ENCODE results near the gene PAM. TPM values are rescaled to one million over a fixed set of nuclear protein-coding genes. Genes with fewer than 3 reads are reported as not detected.

Gene PAM
- total RNA-seq, 1 experiment from 2014 or later, result 67.1 TPM

GRCh38 chr5:102781359-102781758, 26.3 kb downstream of the PAM start:
- no peak for DNase-seq (ENCODE audit: low read depth)

- DNase-seq (ENCODE audit: low read depth), result no peak
These were observed 26.7 kb downstream of the PAM start for GRCh38 chr5:102781786-102782185.

DNA sequence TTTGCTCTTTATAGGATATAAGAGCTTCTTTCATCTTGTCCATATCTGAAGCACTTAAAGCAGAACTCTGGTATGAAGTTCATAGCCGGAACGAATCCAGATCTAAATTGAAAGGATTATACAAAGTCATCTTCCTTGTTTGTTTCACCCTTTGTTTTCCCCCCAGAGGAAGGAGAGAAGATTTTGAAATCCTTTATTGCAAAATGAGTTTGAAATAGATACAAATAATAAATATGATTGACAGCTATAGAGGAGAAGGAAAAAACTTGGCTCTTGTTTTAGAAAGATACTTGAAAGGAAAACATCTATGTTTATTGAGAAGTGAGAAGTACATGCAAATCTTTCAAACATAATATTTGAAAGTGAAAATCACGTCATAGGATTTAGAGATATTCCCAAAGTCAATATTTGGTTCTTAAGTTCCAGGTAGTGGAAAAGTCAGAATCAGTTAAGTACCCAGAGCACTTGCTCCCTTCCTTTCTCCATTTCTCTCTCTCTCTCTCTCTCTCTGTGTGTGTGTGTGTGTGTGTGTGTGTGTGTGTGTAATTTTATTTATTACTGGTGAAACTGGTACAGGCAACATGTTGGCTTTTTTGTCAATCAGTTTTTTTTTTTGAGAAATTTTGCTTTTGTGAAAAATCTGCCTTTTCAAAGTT, 27.2 kb downstream of the PAM start:
- DNase-seq (ENCODE audit: low read depth), result no peak

DNA sequence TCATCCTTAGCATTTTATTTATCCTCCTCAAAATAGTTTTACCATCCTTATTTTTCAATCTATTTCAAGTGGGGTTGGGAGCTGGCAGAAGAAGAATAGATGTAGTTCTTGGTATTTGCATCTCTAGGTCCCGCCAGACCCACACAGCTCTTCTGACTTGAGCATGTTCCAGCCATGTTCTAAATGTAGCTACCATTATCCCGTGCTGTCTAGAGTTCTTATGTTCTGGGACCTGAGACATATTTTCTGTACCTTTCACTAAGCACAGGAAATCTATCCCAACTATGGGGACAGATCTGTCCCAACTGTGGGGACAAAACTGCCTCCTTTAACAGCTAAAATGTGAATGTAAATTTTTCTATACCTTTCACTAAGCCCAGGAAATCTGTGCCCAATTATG, 32.0 kb downstream of the PAM start:
- DNase-seq (ENCODE audit: low read depth), result no peak

GRCh38 chr5:102788788-102789187, 33.7 kb downstream of the PAM start:
- no peak for DNase-seq (ENCODE audit: low read depth)

DNA sequence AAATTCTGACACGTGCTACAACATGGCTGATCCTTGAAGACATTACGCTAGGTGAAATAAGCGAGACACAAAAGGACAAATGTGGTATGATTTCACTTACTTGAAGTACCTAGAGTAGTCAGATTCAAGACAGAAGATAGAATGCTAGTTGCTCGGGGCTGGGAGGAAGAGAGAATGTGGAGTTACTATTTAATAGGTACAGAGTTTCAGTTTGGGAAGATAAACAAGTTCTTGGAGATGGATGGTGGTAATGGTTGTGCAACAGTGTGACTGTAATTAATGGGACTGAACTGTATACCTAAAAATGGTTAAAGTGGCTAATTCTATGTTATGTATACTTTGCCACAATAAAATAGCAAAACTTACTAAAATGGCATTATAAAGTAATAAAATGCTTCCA, 34.4 kb downstream of the PAM start:
- DNase-seq (ENCODE audit: low read depth), result no peak

DNA sequence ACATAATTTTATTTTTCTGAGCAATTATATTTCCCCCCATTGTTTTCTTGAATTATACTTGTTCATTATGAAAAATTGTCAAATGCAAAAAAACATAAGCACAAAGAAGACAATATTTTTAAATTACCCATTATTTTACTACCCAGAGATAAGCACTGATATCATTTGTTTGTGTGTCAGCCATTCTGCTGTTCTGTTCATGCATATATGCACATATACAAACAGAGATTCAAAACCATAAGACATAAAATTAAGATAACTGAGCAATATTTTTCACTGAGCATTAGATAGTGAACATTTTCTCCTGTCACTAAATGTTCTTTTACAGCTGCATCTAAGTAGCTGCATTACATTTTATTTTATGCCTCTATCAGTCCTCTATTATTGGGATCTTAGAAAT, 35.6 kb downstream of the PAM start:
- no peak for DNase-seq (ENCODE audit: low read depth)

GRCh38 chr5:102792705-102793104, 37.6 kb downstream of the PAM start:
- peak; percentile 19 for DNase-seq (ENCODE audit: low read depth)

DNA sequence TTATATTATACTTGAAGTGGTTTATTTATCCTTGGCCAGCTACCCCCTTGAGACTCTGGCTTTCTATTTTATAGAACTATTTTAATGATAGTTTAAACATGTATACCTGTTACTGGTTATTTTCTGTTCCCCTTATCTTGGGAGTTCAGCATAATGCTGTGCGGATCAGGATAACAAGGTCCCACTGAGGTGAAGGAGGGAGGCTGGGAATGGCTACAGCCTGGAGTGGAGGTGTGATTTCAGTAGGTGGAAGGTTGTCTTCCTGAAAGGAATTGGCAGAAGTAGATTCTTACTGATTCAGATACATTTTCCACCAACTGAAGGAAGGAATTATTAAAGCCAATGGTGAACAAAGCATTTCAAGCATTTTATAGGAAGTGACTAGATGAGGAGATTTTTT, 38.9 kb downstream of the PAM start:
- DNase-seq (ENCODE audit: low read depth), result no peak

GRCh38 chr5:102794677-102795331, 39.7 kb downstream of the PAM start:
- DNase-seq (ENCODE audit: low read depth), result no peak

DNA sequence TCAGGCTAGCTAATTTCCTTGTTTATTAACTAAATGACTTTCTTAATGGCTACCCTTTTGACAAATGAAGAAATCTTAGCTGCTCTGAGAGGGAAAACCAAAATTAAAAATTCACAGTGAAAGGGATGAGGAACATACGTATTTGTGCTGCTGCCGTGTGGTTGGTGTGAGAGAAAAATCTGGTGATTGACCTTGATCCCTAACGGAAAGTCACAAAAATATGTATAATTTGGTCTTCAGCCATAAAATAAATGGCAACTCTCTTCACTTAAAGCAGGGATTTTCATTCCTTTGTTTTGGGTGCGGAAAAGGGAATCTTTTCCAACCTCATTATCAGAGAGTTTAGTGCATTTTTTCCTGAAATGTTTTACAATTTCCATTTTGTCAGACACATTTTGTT, 40.4 kb downstream of the PAM start:
- DNase-seq (ENCODE audit: low read depth), result no peak

- DNase-seq (ENCODE audit: low read depth), result no peak
These were observed 40.9 kb downstream of the PAM start for GRCh38 chr5:102796009-102796408.

DNA sequence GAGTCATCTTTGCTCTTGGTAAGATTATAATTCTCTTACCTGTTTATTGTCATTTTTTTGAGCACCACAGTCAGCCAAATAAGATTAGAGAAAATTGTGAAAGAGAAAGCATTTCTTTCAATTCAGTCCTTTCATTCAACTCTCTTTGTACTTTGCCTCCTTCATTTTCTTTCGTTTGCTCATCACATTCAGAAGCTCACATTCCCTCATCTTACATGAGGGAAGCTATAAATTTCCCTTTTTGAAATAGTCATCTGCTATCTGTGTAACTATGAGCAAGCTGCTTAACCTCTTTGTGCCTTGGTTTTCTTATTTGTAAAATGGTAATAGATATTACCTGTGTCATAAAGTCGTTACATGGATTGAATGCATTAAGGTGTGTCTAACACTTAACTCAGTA, 41.4 kb downstream of the PAM start:
- DNase-seq (ENCODE audit: low read depth), result no peak

GRCh38 chr5:102797322-102797884, 42.3 kb downstream of the PAM start:
- DNase-seq (ENCODE audit: low read depth), result no peak

- DNase-seq (ENCODE audit: low read depth), result no peak
These were observed 43.1 kb downstream of the PAM start for GRCh38 chr5:102798104-102798785.

GRCh38 chr5:102799017-102799416, 43.9 kb downstream of the PAM start:
- DNase-seq (ENCODE audit: low read depth), result no peak

DNA sequence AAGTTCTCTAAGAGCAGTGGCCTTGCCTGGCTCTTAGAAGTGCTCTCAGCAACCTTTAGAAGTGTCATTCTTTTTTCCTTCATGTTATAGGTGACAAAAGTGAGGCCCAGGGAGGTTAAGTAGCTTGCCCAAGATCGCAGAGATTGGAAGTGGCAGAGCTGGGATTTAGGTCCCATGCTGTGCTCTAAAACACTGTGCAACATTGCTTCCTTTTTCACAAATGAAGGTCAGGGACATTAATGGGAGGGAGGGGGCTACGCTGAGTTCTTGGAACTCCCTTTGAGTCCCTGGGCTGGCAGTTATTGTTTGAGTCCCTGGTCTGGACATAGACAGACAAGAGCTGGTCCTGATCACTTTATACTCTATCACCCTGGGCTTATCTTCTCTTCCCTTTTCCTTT, 45.3 kb downstream of the PAM start:
- no peak for DNase-seq (ENCODE audit: low read depth)

- no peak for DNase-seq (ENCODE audit: low read depth)
These were observed 46.3 kb downstream of the PAM start for GRCh38 chr5:102801371-102801770.

DNA sequence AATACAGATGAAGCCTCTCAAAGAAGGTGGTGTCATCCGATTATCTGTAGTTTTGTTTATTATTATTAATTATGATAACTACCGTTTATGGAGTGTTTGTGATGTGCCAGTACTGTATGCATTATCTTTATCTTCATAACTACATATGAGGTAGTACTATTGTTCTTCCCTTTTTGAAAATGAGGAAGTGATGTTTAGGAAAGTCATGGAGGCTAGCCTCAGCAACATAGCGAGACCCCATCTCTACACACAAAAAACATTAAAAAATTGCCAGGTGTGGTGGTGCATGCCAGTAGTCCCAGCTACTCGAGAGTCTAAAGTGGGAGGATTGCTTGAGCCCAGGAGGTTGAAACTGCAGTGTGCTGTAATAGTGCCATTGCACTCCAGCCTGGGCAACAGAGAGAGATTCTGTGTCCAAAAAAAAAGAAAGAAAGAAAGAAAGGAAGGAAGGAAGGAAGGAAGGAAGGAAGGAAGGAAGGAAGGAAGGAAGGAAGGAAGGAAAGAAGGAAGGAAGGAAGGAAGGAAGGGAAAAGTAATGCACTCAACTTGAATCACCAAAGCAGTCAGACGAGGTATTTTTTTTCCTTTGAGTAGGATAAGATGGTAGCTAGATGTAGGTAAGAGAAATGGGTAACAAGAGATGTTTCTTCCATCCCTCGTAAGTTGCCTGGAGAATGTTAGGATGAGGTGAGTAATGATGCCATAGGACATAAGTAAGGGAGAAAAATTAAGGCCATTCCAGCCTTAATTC, 47.8 kb downstream of the PAM start:
- DNase-seq (ENCODE audit: low read depth), result no peak

- peak; percentile 64 for DNase-seq (ENCODE audit: low read depth)
These were observed 52.9 kb downstream of the PAM start for GRCh38 chr5:102807878-102808502.

GRCh38 chr5:102809033-102809432, 53.9 kb downstream of the PAM start:
- no peak for DNase-seq (ENCODE audit: low read depth)

GRCh38 chr5:102811972-102812371, 56.9 kb downstream of the PAM start:
- DNase-seq (ENCODE audit: low read depth), result peak; percentile 65
